Activated T-cell treated with anti-CD3 and anti-CD28 coated beads, Interleukin-2, amount 50 U/mL, for 4 hours (primary cell): Measurements from ENCODE around the gene CABYR. TPM values are rescaled to one million over a fixed set of nuclear protein-coding genes. Genes with fewer than 3 reads are reported as not detected.

Experiments
- total RNA-seq, 3 donors: library from RNA; stranded (reverse); gene quantifications; one replicate each; pipeline ENCODE4 v1.2.1, GENCODE V29; 2021

Gene CABYR
- total RNA-seq, 3 donors from 2014 or later: 0.37 to 0.98 TPM; not detected in 1

Other genes starting within 250 kb of the CABYR start
- gene TTC39C, start 124.3 kb upstream of the CABYR start, total RNA-seq: 10 to 100 TPM; 23.6 to 37.3 (median 31.5) TPM